Measurements from ENCODE around the gene LRRC32.

The LRRC32 gene

GRCh38 chr11:76692956-76693355 is 22.4 kb upstream of the LRRC32 start:
- DNase-seq (ENCODE audit: low spot score) = no peak
- no peak overlapping the region for H3K27ac ChIP-seq
- no peak for TF ChIP-seq CTCF (IDR thresholded peaks at IDR 0.05)
- H3K4me3 ChIP-seq = no peak overlapping the region

- no peak for TF ChIP-seq CTCF (IDR thresholded peaks at IDR 0.05)
- DNase-seq (ENCODE audit: low spot score) = no peak
- Histone ChIP-seq H3K27ac (no peak overlapping the region), H3K4me3 (no peak overlapping the region)
Measured at GRCh38 chr11:76691655-76692054, 21.1 kb upstream of the LRRC32 start.

- no peak for DNase-seq (ENCODE audit: low spot score)
- H3K27ac ChIP-seq = no peak overlapping the region
- TF ChIP-seq CTCF (IDR thresholded peaks at IDR 0.05) = no peak
- H3K4me3 ChIP-seq = no peak overlapping the region
Measured at GRCh38 chr11:76690736-76691135, 20.2 kb upstream of the LRRC32 start.

GRCh38 chr11:76689313-76690260 is 19.0 kb upstream of the LRRC32 start:
- DNase-seq (ENCODE audit: low spot score) = no peak
- Histone ChIP-seq H3K4me3 (no peak overlapping the region), H3K27ac (no peak overlapping the region)
- TF ChIP-seq CTCF (IDR thresholded peaks at IDR 0.05) = no peak

DNA sequence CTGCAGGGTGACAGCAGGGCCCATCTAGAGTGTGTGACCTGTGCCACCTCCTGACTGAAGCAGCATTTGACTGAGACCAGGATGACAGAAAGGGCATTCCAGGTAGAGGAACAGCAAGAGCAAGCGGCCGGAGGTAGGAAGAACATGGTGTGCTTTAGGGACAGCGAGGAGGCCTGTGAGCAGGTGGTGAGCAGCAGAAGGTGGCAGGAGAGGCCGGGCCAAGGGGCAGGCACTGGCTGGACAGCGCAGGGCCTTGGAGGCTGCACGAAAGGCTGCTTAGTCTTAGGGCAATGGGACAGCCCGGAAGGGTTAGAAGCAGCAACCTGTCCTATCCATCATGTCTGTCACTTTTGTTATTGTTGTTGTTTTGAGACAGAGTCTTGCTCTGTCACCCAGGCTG is 17.6 kb upstream of the LRRC32 start:
- DNase-seq (ENCODE audit: low spot score) = no peak
- no peak for TF ChIP-seq CTCF (IDR thresholded peaks at IDR 0.05)
- no peak overlapping the region for H3K4me3 ChIP-seq
- H3K27ac ChIP-seq = no peak overlapping the region

- no peak for DNase-seq (ENCODE audit: low spot score)
- no peak overlapping the region for H3K27ac ChIP-seq
- no peak for TF ChIP-seq CTCF (IDR thresholded peaks at IDR 0.05)
- no peak overlapping the region for H3K4me3 ChIP-seq
Measured at GRCh38 chr11:76686261-76687079, 15.9 kb upstream of the LRRC32 start.
